A549 (cell line): ENCODE measurements around the gene LRRC9. TPM values are rescaled to one million over a fixed set of nuclear protein-coding genes. Genes with fewer than 3 reads are reported as not detected.

Experiments
- ATAC-seq, 2 experiments: fragments of 200-7000 bp in 1 of 2; fragments of >200 bp in 1 of 2; cut with Nextera tagmentation in 1 of 2; cut with Tn5 transposase in 1 of 2; 3 replicates each; pipeline versions ENCODE4 v1.8.0 to v1.9.1; 2018 to 2020; ENCODE audit warnings: mild to moderate bottlenecking in 1 of 2, moderate library complexity in 1 of 2
- CTCF ChIA-PET: fragments of 300-600 bp; sonication (Branson Sonifier 250); formaldehyde crosslinking; extraction: SDS; loops from one replicate; lab custom pipeline; 2021; ENCODE audit warnings: antibody characterized with exemption, inconsistent platforms; lab: Yijun Ruan, JAX
- POLR2A ChIA-PET: fragments of 350-600 bp; formaldehyde crosslinking; extraction: SDS; loops from one replicate; lab custom pipeline; 2021; ENCODE audit warnings: antibody characterized with exemption, inconsistent platforms; lab: Yijun Ruan, JAX
- DNase-seq, 2 experiments: peaks; one replicate each; pipeline versions ENCODE4 v3.0.0 to v3.0.0-alpha.2; 2011 to 2016; ENCODE audit warnings: low read depth in 1 of 2, low spot score in 1 of 2
- FAIRE-seq: peaks from 2 replicates; lab custom pipeline; 2011; peaks lifted over from hg19 to GRCh38; lab: Jason Lieb, UNC
- H3K27ac ChIP-seq, 2 experiments: fragments of >200 bp; sonication (Bioruptor Twin); formaldehyde crosslinking; 3 replicates each; pipeline ENCODE4 v1.5.1; 2016 to 2017
- H3K4me1 ChIP-seq: fragments of >200 bp; sonication (Bioruptor Twin); formaldehyde crosslinking; 3 replicates; pipeline ENCODE4 v1.6.1; 2016
- H3K4me2 ChIP-seq: fragments of >200 bp; sonication (Bioruptor Twin); formaldehyde crosslinking; 3 replicates; pipeline ENCODE4 v1.6.1; 2016
- H3K4me3 ChIP-seq: fragments of >200 bp; sonication (Bioruptor Twin); formaldehyde crosslinking; 3 replicates; pipeline ENCODE4 v1.5.1; 2016
- H3K9me3 ChIP-seq: fragments of >200 bp; sonication (Bioruptor Twin); formaldehyde crosslinking; 3 replicates; pipeline ENCODE4 v1.6.1; 2016
- BHLHE40 ChIP-seq: IDR thresholded peaks from 2 replicates; pipeline ENCODE4 v1.6.1; 2012; ENCODE audit warnings: low read depth, low read length, inconsistent platforms
- EHMT2 ChIP-seq: fragments of 200-600 bp; sonication (generic); IDR thresholded peaks from 2 replicates; pipeline ENCODE4 v1.6.1; 2016; ENCODE audit warnings: antibody characterized with exemption, low read depth, mild to moderate bottlenecking, moderate library complexity
- FOSB ChIP-seq: fragments of 250-450 bp; sonication (Bioruptor Pico); IDR thresholded peaks from 2 replicates; pipeline ENCODE4 v1.5.0; 2020; ENCODE audit warnings: mild to moderate bottlenecking, moderate library complexity
- FOSL2 ChIP-seq, 2 experiments: fragments of 450-650 bp in 1 of 2; fragments of >200 bp in 1 of 2; sonication (Bioruptor Twin) in 1 of 2; formaldehyde crosslinking; IDR thresholded peaks; 2 replicates each; pipeline versions ENCODE4 v1.5.0 to v1.6.1; 2016 to 2020; ENCODE audit warnings: mild to moderate bottlenecking in 1 of 2, moderate library complexity in 1 of 2
- HDAC2 ChIP-seq: fragments of 200-600 bp; sonication (generic); IDR thresholded peaks from 2 replicates; pipeline ENCODE4 v1.6.1; 2016
- HOXB5 ChIP-seq: fragments of 250-450 bp; sonication (Bioruptor Pico); IDR thresholded peaks from 2 replicates; pipeline ENCODE4 v1.5.0; 2020; ENCODE audit warnings: mild to moderate bottlenecking, moderate library complexity
- KDM5A ChIP-seq: fragments of 200-600 bp; sonication (generic); IDR thresholded peaks from 2 replicates; pipeline ENCODE4 v1.6.1; 2016; ENCODE audit warnings: antibody characterized with exemption, mild to moderate bottlenecking
- MAFK ChIP-seq: fragments of 450-650 bp; IDR thresholded peaks from 2 replicates; pipeline ENCODE4 v1.6.1; 2014; ENCODE audit not compliant: partially characterized antibody
- MAZ ChIP-seq: fragments of 150-350 bp; IDR thresholded peaks from 2 replicates; pipeline ENCODE4 v1.6.1; 2014; ENCODE audit warnings: antibody characterized with exemption, low read depth, low read length, borderline replicate concordance
- PHF8 ChIP-seq: fragments of 200-600 bp; sonication (generic); IDR thresholded peaks from 2 replicates; pipeline ENCODE4 v1.6.1; 2016; ENCODE audit warnings: low read depth, mild to moderate bottlenecking, antibody characterized with exemption, moderate library complexity, borderline replicate concordance
- POLR2A ChIP-seq: IDR thresholded peaks from 2 replicates; pipeline ENCODE4 v1.6.1; 2012; ENCODE audit warnings: mild to moderate bottlenecking, low read length
- POLR2AphosphoS2 ChIP-seq: conservative IDR thresholded peaks from 2 replicates; pipeline ENCODE4 v1.6.1; 2012; ENCODE audit warnings: low read length, improper control_type of control experiment, inconsistent platforms
- SREBF2 ChIP-seq: fragments of 450-650 bp; IDR thresholded peaks from 2 replicates; pipeline ENCODE4 v1.6.1; 2014; ENCODE audit warnings: mild to moderate bottlenecking, moderate library complexity
- TFCP2L1 ChIP-seq: fragments of 250-450 bp; sonication (Bioruptor Pico); IDR thresholded peaks from 2 replicates; pipeline ENCODE4 v1.5.0; 2021; ENCODE audit warnings: mild to moderate bottlenecking
- WGBS: methylation state at CpG from one replicate; pipeline ENCODE4 v1.1.6; 2017; ENCODE audit errors: missing lambda C conversion rate; 5-methylcytosine and 5-hydroxymethylcytosine counted together
- polyA plus RNA-seq, 4 experiments: library from polyadenylated mRNA; depleted of rRNA in 3 of 4; stranded (reverse); fragments of >200 nt; fragmentation: RNase III in 1 of 4; extraction: RNeasy Plus Mini Kit Qiagen cat#74134 plus additional on column Dnase treatment in 1 of 4; gene quantifications; 2 replicates in 3 of 4; 3 replicates in 1 of 4; pipeline ENCODE4 v1.2.3, GENCODE V29; 2011 to 2017
- TF ChIP-seq, protein P1 (sequence below): fragments of 450-650 bp; IDR thresholded peaks from 2 replicates; pipeline ENCODE4 v1.6.1; 2014; ENCODE audit warnings: antibody characterized with exemption
- TF ChIP-seq, protein P2 (sequence below): IDR thresholded peaks from 2 replicates; pipeline ENCODE4 v1.6.1; 2012
- TF ChIP-seq, protein P3 (sequence below): IDR thresholded peaks from 2 replicates; pipeline ENCODE4 v1.6.1; 2012
- TF ChIP-seq, protein P4 (sequence below): fragments of 200-600 bp; sonication (generic); IDR thresholded peaks from 2 replicates; pipeline ENCODE4 v1.6.1; 2016; ENCODE audit warnings: antibody characterized with exemption, mild to moderate bottlenecking, moderate library complexity
- TF ChIP-seq, protein P5 (sequence below): fragments of 250-450 bp; sonication (Bioruptor Pico); IDR thresholded peaks from 2 replicates; pipeline ENCODE4 v1.5.0; 2021; ENCODE audit warnings: mild to moderate bottlenecking, moderate library complexity, borderline replicate concordance

LRRC9 gene
- polyA plus RNA-seq, 2 of the 4 experiments (the other 2 are of a cell fraction) = not detected

DNA sequence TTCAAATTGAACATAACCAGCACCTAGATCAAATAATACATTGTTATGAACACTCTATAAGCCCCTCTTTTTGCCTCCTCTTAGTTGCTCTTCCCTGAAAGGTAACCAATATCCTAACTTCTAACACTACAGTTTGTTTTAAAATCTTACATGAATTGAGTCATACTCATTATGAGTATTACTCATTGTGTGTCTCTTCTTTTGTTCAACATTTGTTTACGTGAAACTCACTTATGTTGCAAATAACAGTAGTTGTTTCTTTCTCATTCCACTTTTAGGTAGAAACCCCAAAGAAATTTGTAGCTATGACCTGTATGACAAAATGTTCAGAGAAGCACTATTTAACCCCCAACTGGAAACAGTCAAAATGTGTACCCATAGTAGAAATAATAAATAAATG, 6.6 kb downstream of the LRRC9 start:
- H3K9me3 ChIP-seq = no peaks in the 10 kb centered on the region
- no peak for ATAC-seq
- no peak overlapping the region for H3K27ac ChIP-seq
- CTCF ChIA-PET = no interaction called here
- FAIRE-seq = no peak
- POLR2A ChIA-PET = no interaction called here
- 9% methylated on average over 1 of the region's 1 CpG for WGBS
- no peak for TF ChIP-seq MAZ
- TF ChIP-seq POLR2A = no peak
- no peak for TF ChIP-seq MAFK
- TF ChIP-seq HDAC2 = no peak
- TF ChIP-seq, protein P1, sequence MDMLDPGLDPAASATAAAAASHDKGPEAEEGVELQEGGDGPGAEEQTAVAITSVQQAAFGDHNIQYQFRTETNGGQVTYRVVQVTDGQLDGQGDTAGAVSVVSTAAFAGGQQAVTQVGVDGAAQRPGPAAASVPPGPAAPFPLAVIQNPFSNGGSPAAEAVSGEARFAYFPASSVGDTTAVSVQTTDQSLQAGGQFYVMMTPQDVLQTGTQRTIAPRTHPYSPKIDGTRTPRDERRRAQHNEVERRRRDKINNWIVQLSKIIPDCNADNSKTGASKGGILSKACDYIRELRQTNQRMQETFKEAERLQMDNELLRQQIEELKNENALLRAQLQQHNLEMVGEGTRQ = no peak
- no peak for TF ChIP-seq FOSB
- no peaks in the 10 kb centered on the region for H3K4me1 ChIP-seq
- H3K4me2 ChIP-seq = no peak overlapping the region
- H3K4me3 ChIP-seq = no peak overlapping the region
- DNase-seq = no peak

DNA sequence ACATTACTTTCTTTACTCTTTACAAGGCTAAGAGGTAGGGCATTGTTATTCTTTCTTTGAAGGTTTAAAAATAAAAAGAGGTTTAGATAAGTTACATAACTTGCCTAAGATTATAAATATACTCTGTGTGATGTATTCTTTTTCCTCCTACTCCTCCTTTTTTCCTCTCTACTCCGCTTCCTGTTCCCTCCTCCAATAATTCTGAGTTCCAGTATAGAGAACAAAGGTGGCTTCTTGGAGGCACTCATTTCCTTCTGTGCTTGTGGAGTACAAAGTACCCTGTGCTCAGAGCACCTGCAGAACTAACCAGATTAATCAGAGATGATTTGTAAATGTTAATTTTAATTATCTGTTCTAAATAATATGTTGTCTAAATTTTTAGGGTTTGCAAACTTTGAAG, 11.3 kb downstream of the LRRC9 start:
- TF ChIP-seq, protein P2, sequence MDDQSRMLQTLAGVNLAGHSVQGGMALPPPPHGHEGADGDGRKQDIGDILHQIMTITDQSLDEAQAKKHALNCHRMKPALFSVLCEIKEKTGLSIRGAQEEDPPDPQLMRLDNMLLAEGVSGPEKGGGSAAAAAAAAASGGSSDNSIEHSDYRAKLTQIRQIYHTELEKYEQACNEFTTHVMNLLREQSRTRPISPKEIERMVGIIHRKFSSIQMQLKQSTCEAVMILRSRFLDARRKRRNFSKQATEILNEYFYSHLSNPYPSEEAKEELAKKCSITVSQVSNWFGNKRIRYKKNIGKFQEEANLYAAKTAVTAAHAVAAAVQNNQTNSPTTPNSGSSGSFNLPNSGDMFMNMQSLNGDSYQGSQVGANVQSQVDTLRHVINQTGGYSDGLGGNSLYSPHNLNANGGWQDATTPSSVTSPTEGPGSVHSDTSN = no peak
- no peak for TF ChIP-seq HDAC2
- TF ChIP-seq, protein P1 = no peak
- TF ChIP-seq HOXB5 = no peak
- TF ChIP-seq FOSL2 (IDR thresholded peaks at IDR 0.05) = no peak
- TF ChIP-seq FOSL2 (CRISPR knock-in tag; IDR thresholded peaks at IDR 0.05) = no peak
- no peak for TF ChIP-seq KDM5A
- TF ChIP-seq, protein P3, sequence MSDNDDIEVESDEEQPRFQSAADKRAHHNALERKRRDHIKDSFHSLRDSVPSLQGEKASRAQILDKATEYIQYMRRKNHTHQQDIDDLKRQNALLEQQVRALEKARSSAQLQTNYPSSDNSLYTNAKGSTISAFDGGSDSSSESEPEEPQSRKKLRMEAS = no peak
- no peaks in the 10 kb centered on the region for H3K4me1 ChIP-seq
- DNase-seq (no peak), FAIRE-seq (no peak), ATAC-seq (no peak)
- H3K4me2 ChIP-seq = no peak overlapping the region
- no peak overlapping the region for H3K4me3 ChIP-seq
- no peak overlapping the region for H3K27ac ChIP-seq
- 3% methylated on average over 1 of the region's 1 CpG for WGBS
- H3K9me3 ChIP-seq = no peaks in the 10 kb centered on the region
- ChIA-PET CTCF (no interaction called here), POLR2A (no interaction called here)

DNA sequence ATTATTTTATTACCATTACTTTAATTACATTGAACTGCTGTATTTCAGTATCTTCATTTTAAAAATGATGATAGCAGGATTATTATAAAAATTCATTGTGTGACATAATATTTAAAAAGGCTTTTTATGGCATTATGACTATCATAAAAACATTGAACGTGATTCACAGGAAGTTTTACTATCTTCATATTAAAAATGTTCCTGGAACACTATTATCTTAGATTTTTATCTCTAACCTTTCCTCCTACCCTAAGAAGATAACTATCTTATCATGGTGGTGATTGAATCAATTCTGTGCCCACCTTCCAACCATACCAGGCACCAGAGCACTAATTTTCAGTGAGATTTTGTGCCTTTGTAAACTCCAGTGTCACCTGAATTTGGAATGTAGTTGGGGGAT, 16.2 kb downstream of the LRRC9 start:
- H3K4me2 ChIP-seq = no peak overlapping the region
- 3% methylated on average over 1 of the region's 1 CpG for WGBS
- H3K9me3 ChIP-seq = no peaks in the 10 kb centered on the region
- H3K4me1 ChIP-seq = no peaks in the 10 kb centered on the region
- no peak overlapping the region for H3K4me3 ChIP-seq
- ChIA-PET POLR2A (no interaction called here), CTCF (interaction anchor here (1.1 kb wide), 1 partner anchor 29 kb away, joined by 3 read pairs; no protein-coding TSS in a partner anchor)
- TF ChIP-seq, protein P4, sequence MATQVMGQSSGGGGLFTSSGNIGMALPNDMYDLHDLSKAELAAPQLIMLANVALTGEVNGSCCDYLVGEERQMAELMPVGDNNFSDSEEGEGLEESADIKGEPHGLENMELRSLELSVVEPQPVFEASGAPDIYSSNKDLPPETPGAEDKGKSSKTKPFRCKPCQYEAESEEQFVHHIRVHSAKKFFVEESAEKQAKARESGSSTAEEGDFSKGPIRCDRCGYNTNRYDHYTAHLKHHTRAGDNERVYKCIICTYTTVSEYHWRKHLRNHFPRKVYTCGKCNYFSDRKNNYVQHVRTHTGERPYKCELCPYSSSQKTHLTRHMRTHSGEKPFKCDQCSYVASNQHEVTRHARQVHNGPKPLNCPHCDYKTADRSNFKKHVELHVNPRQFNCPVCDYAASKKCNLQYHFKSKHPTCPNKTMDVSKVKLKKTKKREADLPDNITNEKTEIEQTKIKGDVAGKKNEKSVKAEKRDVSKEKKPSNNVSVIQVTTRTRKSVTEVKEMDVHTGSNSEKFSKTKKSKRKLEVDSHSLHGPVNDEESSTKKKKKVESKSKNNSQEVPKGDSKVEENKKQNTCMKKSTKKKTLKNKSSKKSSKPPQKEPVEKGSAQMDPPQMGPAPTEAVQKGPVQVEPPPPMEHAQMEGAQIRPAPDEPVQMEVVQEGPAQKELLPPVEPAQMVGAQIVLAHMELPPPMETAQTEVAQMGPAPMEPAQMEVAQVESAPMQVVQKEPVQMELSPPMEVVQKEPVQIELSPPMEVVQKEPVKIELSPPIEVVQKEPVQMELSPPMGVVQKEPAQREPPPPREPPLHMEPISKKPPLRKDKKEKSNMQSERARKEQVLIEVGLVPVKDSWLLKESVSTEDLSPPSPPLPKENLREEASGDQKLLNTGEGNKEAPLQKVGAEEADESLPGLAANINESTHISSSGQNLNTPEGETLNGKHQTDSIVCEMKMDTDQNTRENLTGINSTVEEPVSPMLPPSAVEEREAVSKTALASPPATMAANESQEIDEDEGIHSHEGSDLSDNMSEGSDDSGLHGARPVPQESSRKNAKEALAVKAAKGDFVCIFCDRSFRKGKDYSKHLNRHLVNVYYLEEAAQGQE = no peak
- TF ChIP-seq POLR2AphosphoS2 (no peak), PHF8 (no peak), SREBF2 (no peak), EHMT2 (no peak), TFCP2L1 (no peak), BHLHE40 (no peak)
- TF ChIP-seq, protein P5, sequence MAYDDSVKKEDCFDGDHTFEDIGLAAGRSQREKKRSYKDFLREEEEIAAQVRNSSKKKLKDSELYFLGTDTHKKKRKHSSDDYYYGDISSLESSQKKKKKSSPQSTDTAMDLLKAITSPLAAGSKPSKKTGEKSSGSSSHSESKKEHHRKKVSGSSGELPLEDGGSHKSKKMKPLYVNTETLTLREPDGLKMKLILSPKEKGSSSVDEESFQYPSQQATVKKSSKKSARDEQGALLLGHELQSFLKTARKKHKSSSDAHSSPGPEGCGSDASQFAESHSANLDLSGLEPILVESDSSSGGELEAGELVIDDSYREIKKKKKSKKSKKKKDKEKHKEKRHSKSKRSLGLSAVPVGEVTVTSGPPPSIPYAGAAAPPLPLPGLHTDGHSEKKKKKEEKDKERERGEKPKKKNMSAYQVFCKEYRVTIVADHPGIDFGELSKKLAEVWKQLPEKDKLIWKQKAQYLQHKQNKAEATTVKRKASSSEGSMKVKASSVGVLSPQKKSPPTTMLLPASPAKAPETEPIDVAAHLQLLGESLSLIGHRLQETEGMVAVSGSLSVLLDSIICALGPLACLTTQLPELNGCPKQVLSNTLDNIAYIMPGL (CRISPR knock-in tag) = no peak
- TF ChIP-seq, protein P3 = no peak
- ATAC-seq = no peak
- no peak for DNase-seq
- no peak for FAIRE-seq
- H3K27ac ChIP-seq = no peak overlapping the region
